HG03064 (cell line): Measurements from ENCODE around the gene KLK6.

ENCODE experiments used
- ATAC-seq: cut with Tn5 transposase; IDR thresholded peaks from one replicate; pipeline ENCODE4 v1.9.1; 2021; ENCODE audit warnings: low read depth; ENCODE audit not compliant: unreplicated experiment

KLK6 gene

GRCh38 chr19:50959731-50960500 lies 9.5 kb downstream of the KLK6 start:
- no peak for ATAC-seq

- ATAC-seq = no peak
Measured at GRCh38 chr19:50957587-50957986, 11.8 kb downstream of the KLK6 start.

- ATAC-seq = no peak
Measured at GRCh38 chr19:50952910-50953309, 16.5 kb downstream of the KLK6 start, which contains the start of gene KLK5. KLK5 (minus strand) TSS chr19:50953038; CDS start chr19:50952657, 381 bp downstream.

GRCh38 chr19:50949861-50950260 lies 19.5 kb downstream of the KLK6 start:
- ATAC-seq = no peak

GRCh38 chr19:50947123-50947522 lies 22.3 kb downstream of the KLK6 start:
- no peak for ATAC-seq

GRCh38 chr19:50944795-50945194 lies 24.6 kb downstream of the KLK6 start:
- ATAC-seq = no peak

GRCh38 chr19:50943074-50943828 lies 26.1 kb downstream of the KLK6 start:
- no peak for ATAC-seq

- ATAC-seq = no peak
Measured at GRCh38 chr19:50939596-50939995, 29.8 kb downstream of the KLK6 start.

- no peak for ATAC-seq
Measured at GRCh38 chr19:50933640-50934039, 35.8 kb downstream of the KLK6 start.

GRCh38 chr19:50932690-50933083 lies 36.7 kb downstream of the KLK6 start:
- ATAC-seq = no peak

GRCh38 chr19:50932018-50932689 lies 37.2 kb downstream of the KLK6 start:
- ATAC-seq = no peak

GRCh38 chr19:50931023-50931422 lies 38.4 kb downstream of the KLK6 start:
- ATAC-seq = no peak

- no peak for ATAC-seq
Measured at GRCh38 chr19:50928831-50929230, 40.6 kb downstream of the KLK6 start.

GRCh38 chr19:50926144-50926543 lies 43.2 kb downstream of the KLK6 start:
- no peak for ATAC-seq

- ATAC-seq = no peak
Measured at GRCh38 chr19:50925734-50926133, 43.7 kb downstream of the KLK6 start.

GRCh38 chr19:50924586-50924985 lies 44.8 kb downstream of the KLK6 start:
- no peak for ATAC-seq

- ATAC-seq = no peak
Measured at GRCh38 chr19:50922317-50922853, 47.0 kb downstream of the KLK6 start.

- no peak for ATAC-seq
Measured at GRCh38 chr19:50921426-50922316, 47.7 kb downstream of the KLK6 start.

GRCh38 chr19:50916069-50916468 lies 53.3 kb downstream of the KLK6 start:
- ATAC-seq = no peak
